SK-MEL-5 (cell line): ENCODE measurements around the gene NATD1. TPM values are rescaled to one million over a fixed set of nuclear protein-coding genes. Genes with fewer than 3 reads are reported as not detected.

Experiments used
- DNase-seq: peaks from one replicate; pipeline ENCODE4 v3.0.0-alpha.2; 2016; ENCODE audit warnings: low read depth, low spot score
- in situ Hi-C: cut with HindIII; loops from 2 replicates; pipeline ENCODE4 v1.10.0; 2016; ENCODE audit warnings: low sequenced_read_pairs, high pct_unique_total_duplicates, low pct_unique_long_range_greater_than_20kb
- polyA plus RNA-seq, 2 experiments: library from polyadenylated mRNA; depleted of rRNA; stranded (reverse); fragments of >200 nt; gene quantifications; 2 replicates each; pipeline ENCODE4 v1.2.3, GENCODE V29; 2015
- total RNA-seq: library from RNA; depleted of rRNA; stranded (reverse); fragments of >200 nt; shearing (Covaris generic); gene quantifications from 2 replicates; pipeline ENCODE4 v1.2.3, GENCODE V29; 2014; rRNA removed

The NATD1 gene
- total RNA-seq, result 2.7 and 3.4 TPM in 2 replicates
- 12.6 and 14.5 TPM in 2 replicates for polyA plus RNA-seq (2015; cell fraction: cytosol; rRNA removed)
- polyA plus RNA-seq (2015; cell fraction: nucleus; rRNA removed), result 2.2 and 4.3 TPM in 2 replicates

DNA sequence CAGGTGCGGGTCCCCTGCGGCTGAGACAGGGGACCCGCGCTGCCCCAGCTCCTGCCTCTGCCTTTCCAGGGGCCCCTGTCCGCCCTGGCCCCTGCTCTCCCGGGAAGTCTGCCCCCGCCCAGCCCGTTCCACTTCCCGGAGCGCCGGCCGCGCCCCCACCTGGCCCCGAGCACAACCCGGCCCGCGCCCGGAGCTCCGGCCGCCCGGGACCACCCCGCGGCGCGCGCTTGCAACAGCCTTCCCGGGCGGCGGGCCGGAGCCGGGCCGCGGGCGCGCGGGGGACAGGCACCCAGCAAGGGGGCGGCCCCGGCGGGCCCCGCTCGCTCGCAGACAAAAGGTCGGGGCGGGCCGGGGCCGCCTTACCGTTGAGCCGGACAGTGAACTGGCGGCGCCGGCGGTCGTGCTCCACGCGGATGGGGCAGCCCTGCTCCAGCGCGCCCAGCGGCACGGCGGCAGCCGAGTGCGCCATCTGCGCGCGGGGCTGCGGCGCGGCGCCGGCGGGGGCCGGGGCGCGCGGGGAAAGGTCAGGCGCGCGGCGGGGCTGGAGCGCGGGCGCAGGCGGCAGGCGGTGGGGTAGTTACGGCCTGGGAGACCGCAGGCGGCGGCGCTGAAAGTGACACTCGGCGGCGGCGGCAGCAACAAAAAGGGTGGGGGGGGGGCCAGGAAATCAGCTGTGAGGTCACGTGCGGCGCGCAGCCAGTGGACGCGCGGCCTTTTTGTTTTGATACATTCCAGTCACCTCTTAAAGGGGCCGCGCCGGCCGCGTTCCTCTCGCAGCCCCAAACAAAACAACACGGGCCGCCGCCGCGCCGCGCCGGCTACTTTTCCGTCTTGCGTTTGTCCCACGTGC lies at the start of gene NATD1:
Gene NATD1, minus strand, starts transcription at position 615 of the 850 bp plus-strand sequence. Its CDS starts 146 bp downstream, at position 469.
- in situ Hi-C loops, result no loop called here
- peak; percentile 80 for DNase-seq

DNA sequence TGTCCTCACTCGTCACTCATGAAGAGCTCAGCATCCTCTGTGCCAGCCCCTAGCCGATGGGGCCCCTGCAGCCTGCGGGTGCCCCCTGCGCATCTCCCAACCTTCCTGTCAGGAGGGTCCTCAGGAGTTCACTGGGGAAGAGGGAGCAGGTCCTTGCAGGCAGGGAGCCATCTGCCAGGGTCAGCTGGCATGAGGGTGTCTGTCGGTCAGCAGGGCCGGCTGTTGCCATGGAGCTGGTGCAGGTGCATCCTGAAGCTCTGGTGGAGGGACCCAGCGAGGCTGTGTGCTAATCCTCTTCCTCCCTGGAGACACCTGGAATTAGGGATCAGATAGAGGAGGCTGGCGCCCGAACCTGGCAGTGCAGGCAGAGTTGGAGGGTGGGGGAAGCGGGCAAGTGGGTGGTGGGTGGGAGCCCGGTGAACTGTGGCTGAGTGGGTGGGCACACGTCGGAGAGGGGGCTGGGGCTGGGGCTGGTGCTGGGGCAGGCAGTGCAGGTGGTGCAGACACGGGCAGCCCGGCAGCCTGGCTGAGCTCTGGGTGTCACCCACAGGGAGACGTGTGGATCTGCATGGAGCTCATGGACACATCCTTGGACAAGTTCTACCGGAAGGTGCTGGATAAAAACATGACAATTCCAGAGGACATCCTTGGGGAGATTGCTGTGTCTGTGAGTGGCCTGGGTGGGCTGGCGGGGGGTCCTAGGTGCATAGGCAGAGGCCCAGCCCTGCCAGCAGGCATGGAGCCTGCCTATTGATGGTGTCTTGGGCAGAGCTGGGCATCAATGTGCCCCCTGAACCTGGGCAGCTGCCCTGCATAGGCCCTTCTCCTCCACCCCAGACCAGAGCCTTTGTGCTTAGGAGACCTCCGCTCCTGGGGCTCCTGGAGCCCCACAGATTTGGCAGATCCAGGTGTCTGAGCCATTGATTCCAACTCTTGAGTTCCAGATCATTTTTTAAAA lies 48.7 kb upstream of the NATD1 start:
- in situ Hi-C loops, result no loop called here
- DNase-seq, result no peak

- DNase-seq, result no peak
- in situ Hi-C loops, result no loop called here
These were observed 47.7 kb upstream of the NATD1 start for GRCh38 chr17:21300601-21301571.

GRCh38 chr17:21299981-21300600 lies 46.9 kb upstream of the NATD1 start:
- DNase-seq, result no peak
- in situ Hi-C loops, result no loop called here

- in situ Hi-C loops, result no loop called here
- DNase-seq, result no peak
These were observed 45.8 kb upstream of the NATD1 start for GRCh38 chr17:21298983-21299519.

DNA sequence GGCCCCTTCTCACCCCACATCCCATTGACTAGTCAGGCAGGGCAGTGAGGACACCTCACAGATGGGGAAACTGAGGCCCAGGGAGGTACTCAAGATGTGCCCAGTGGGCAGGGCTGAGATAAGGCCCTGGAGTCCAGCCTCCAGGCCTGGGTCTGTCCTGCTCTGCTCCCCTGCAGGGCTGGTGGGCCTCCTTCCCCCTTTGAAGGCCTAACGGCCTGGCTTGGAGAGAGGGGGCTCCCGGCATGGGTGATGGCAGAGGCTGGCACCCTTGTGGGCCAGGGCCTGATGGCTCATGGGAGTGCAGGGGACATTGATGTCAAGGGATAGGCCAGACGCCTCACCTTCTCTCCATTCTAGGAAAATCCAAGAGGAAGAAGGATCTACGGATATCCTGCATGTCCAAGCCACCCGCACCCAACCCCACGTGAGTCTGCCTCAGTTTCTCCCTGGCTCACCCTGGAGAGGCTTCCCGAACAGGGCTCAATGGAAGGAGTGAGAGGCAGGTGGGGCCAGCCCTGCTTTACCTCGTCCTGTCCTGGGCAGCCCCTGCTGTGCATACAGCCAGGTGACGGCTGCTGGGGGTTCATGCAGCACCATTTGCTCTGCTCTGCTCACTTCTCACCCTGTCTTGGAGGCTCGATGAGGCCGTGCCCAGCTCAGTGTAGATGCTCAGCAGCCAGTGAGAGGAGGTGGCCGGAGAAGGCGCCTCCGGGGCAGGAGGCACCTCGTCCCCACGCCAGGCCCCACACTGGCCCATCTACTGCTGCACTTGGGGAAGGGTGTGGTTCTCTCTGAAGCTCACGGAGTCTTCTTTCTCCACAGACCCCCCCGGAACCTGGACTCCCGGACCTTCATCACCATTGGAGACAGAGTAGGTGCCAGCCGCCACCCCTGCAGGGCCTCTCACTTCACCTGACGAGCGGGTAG lies 45.1 kb upstream of the NATD1 start:
- in situ Hi-C loops, result no loop called here
- no peak for DNase-seq

DNA sequence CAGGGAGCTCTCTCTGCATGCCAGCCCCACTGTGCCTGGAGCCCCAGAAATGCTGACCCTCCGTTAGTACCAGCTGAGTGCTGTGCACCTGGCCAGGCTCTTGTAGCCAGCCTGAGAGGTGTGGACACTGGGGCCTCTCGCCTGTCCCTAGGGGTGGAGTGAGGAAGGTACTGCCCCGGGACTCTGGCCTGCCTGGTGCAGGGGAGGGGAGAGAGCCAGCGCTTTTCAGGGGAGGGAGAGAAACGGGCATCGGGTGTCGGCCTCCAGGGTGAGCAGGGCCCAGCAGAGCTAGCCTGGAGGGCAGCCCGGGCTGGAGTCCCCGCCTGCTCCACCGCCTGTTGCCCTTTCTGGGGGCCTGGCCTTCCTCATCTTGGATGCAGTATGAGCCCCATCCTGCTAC lies 44.4 kb upstream of the NATD1 start:
- in situ Hi-C loops, result no loop called here
- no peak for DNase-seq

- DNase-seq, result no peak
- in situ Hi-C loops, result no loop called here
These were observed 43.9 kb upstream of the NATD1 start for GRCh38 chr17:21297026-21297520.

GRCh38 chr17:21296097-21297025 lies 43.2 kb upstream of the NATD1 start:
- no peak for DNase-seq
- in situ Hi-C loops, result no loop called here

DNA sequence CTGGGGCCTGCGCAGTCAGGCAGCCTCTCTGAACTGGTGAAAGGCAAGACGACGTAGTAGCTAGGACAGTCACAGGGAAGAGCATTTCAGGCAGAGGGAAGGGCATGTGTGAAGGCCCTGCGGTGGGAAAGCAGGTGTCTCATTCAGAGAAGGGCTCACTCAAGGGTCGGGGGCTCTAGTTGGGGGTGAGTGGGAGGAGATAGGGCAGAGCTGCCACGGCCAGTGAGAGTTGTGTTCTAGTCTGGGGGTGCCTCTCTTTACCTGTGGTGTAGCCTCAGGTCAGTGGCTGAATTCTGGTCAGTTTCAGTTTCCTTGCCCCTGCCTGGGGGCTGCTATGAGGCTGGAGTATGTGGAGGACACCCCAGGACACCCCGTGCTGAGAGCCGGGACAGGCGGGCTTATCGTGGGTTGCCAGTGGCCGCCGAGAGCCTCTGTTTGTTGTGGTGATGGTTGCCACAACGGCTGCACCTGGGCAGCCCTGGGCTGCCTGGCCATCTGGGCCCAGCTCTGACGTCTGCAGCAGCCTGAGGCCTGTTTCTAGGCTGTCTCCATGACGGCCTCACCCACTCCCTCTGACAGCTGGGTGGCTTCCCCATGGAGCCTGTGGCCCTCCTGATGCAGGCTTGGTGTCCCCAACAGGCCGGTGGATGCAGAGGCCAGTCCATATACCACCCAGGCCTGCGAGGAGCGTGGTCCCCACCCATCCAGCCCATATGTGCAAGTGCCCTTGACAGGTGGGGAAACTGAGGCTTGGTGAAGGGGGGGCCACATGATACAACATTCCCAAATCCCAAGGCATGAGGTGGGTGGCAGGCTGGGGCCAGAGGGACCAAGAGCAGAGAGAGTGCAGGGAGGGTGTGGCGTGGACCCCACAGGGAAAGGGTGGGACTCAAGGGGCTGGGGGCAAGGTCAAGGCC lies 42.1 kb upstream of the NATD1 start:
- DNase-seq, result no peak
- in situ Hi-C loops, result no loop called here

- in situ Hi-C loops, result no loop called here
- DNase-seq, result no peak
These were observed 41.3 kb upstream of the NATD1 start for GRCh38 chr17:21294321-21295035.

DNA sequence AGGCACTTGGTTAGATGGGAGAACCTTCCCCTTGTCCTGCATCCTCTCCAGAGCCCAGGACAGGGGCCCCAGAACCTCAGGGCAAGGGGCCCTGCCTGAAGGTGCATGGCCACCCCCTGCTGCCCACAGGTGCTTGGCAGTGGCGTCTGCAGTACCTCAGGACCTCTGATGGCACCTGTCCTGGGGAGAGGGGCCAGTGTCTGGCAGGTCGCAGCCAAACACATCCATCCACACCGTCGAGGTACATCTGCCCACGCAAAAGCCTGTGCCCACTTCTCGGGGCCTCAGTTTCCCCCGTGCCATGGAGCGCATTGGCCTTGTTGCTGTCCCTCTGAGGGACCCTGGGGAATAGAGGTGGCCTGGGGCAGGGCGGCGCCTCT lies 40.6 kb upstream of the NATD1 start:
- in situ Hi-C loops, result no loop called here

More for the DNA sequence above, 40.6 kb upstream of the NATD1 start:
- DNase-seq, result no peak
